WTC11 (cell line): ENCODE measurements around the gene TCF15. TPM values are rescaled to one million over a fixed set of nuclear protein-coding genes. Genes with fewer than 3 reads are reported as not detected.
A peak's percentile ranks its signal among the peaks of the same experiment; 100 is the strongest.

ENCODE experiments used
- ATAC-seq: fragments of 200-7000 bp; cut with Tn5 transposase; 2 replicates; pipeline ENCODE4 v1.10.0; 2021; ENCODE audit warnings: mild to moderate bottlenecking, moderate library complexity
- CTCF ChIA-PET: fragments of 300-600 bp; sonication (Branson Sonifier 250); formaldehyde crosslinking; loops from one replicate; lab custom pipeline; 2021; ENCODE audit warnings: antibody characterized with exemption; lab: Charles Lee
- POLR2A ChIA-PET: fragments of 350-600 bp; sonication (Branson Sonifier 250); formaldehyde crosslinking; loops from one replicate; lab custom pipeline; 2021; ENCODE audit warnings: antibody characterized with exemption; lab: Charles Lee
- DNase-seq: peaks from one replicate; pipeline ENCODE4 v3.0.0; 2021; ENCODE audit warnings: low spot score
- H3K27ac Mint-ChIP-seq: 2 replicates; pipeline ENCODE4 v1.8.0; 2021; ENCODE audit warnings: mixed read lengths
- H3K27me3 Mint-ChIP-seq: 2 replicates; pipeline ENCODE4 v1.8.0; 2021; ENCODE audit warnings: low read depth, mild to moderate bottlenecking, moderate library complexity, mixed read lengths
- H3K36me3 Mint-ChIP-seq: 2 replicates; pipeline ENCODE4 v1.8.0; 2021; ENCODE audit warnings: mixed read lengths
- H3K4me1 Mint-ChIP-seq: 2 replicates; pipeline ENCODE4 v1.8.0; 2022; ENCODE audit warnings: mixed read lengths
- H3K4me3 Mint-ChIP-seq: 2 replicates; pipeline ENCODE4 v1.8.0; 2021; ENCODE audit warnings: mild to moderate bottlenecking, moderate library complexity, mixed read lengths
- H3K9me3 Mint-ChIP-seq: 2 replicates; pipeline ENCODE4 v1.8.0; 2021; ENCODE audit warnings: mixed read lengths
- AR ChIP-seq: fragments of 250-450 bp; sonication (Bioruptor Pico); IDR thresholded peaks from 2 replicates; pipeline ENCODE4 v1.9.0; 2021; ENCODE audit warnings: mild to moderate bottlenecking
- ATF2 ChIP-seq: sonication (generic); formaldehyde crosslinking; IDR thresholded peaks from 2 replicates; pipeline ENCODE4 v1.8.1; 2022; ENCODE audit warnings: low read depth, missing genetic modification reagents, borderline replicate concordance
- ATF3 ChIP-seq: sonication (generic); formaldehyde crosslinking; conservative IDR thresholded peaks from 2 replicates; pipeline ENCODE4 v1.8.1; 2022; ENCODE audit warnings: mild to moderate bottlenecking, missing genetic modification reagents
- CDX4 ChIP-seq: fragments of 250-450 bp; sonication (Bioruptor Pico); IDR thresholded peaks from 2 replicates; pipeline ENCODE4 v1.9.0; 2021; ENCODE audit warnings: moderate library complexity, mild to moderate bottlenecking, inconsistent platforms, borderline replicate concordance
- CREM ChIP-seq: sonication (generic); formaldehyde crosslinking; IDR thresholded peaks from 2 replicates; pipeline ENCODE4 v1.8.1; 2022; ENCODE audit warnings: mild to moderate bottlenecking, missing genetic modification reagents, moderate library complexity
- CTCF ChIP-seq: fragments of 200-600 bp; IDR thresholded peaks from 2 replicates; pipeline ENCODE4 v1.8.0; 2022; ENCODE audit warnings: antibody characterized with exemption
- EMX1 ChIP-seq: fragments of 250-450 bp; sonication (Bioruptor Pico); IDR thresholded peaks from 2 replicates; pipeline ENCODE4 v1.8.0; 2021; ENCODE audit warnings: mild to moderate bottlenecking
- IRF2 ChIP-seq: sonication (generic); formaldehyde crosslinking; IDR thresholded peaks from 2 replicates; pipeline ENCODE4 v1.8.0; 2022; ENCODE audit warnings: low read depth, missing genetic modification reagents, borderline replicate concordance
- NR2C2 ChIP-seq: sonication (generic); formaldehyde crosslinking; IDR thresholded peaks from 2 replicates; pipeline ENCODE4 v1.8.0; 2022; ENCODE audit warnings: mild to moderate bottlenecking, missing genetic modification reagents
- PRDM15 ChIP-seq: sonication (generic); formaldehyde crosslinking; IDR thresholded peaks from 2 replicates; pipeline ENCODE4 v1.8.0; 2022; ENCODE audit warnings: missing genetic modification reagents
- SOX15 ChIP-seq: fragments of 250-450 bp; sonication (Bioruptor Pico); IDR thresholded peaks from 2 replicates; pipeline ENCODE4 v1.9.0; 2021; ENCODE audit warnings: mild to moderate bottlenecking
- SP1 ChIP-seq: sonication (generic); formaldehyde crosslinking; conservative IDR thresholded peaks from 2 replicates; pipeline ENCODE4 v1.8.1; 2022; ENCODE audit warnings: missing genetic modification reagents
- STAT6 ChIP-seq: sonication (generic); formaldehyde crosslinking; conservative IDR thresholded peaks from 2 replicates; pipeline ENCODE4 v1.8.1; 2023; ENCODE audit warnings: mild to moderate bottlenecking, low read depth, missing genetic modification reagents, moderate library complexity
- TCF7 ChIP-seq: sonication (generic); formaldehyde crosslinking; IDR thresholded peaks from 2 replicates; pipeline ENCODE4 v1.8.0; 2022; ENCODE audit warnings: mild to moderate bottlenecking, low read depth, missing genetic modification reagents, moderate library complexity
- ZBTB21 ChIP-seq: sonication (generic); formaldehyde crosslinking; IDR thresholded peaks from 2 replicates; pipeline ENCODE4 v1.8.1; 2023; ENCODE audit warnings: mild to moderate bottlenecking, missing genetic modification reagents, borderline replicate concordance
- ZNF281 ChIP-seq: sonication (generic); formaldehyde crosslinking; IDR thresholded peaks from 2 replicates; pipeline ENCODE4 v1.8.0; 2023; ENCODE audit warnings: mild to moderate bottlenecking, missing genetic modification reagents
- ZNF396 ChIP-seq: fragments of 250-450 bp; sonication (Bioruptor Pico); IDR thresholded peaks from 2 replicates; pipeline ENCODE4 v1.8.0; 2021; ENCODE audit warnings: mild to moderate bottlenecking, moderate library complexity, borderline replicate concordance
- total RNA-seq: library from RNA; stranded (reverse); gene quantifications from 3 replicates; pipeline ENCODE4 v1.2.3, GENCODE V29; 2021

TCF15 gene
- total RNA-seq, 1 experiment from 2014 or later: 3.8 TPM

- TF ChIP-seq CTCF (no peak), AR (CRISPR knock-in tag) (no peak), ZBTB21 (CRISPR knock-in tag) (no peak), CDX4 (no peak), STAT6 (no peak), EMX1 (CRISPR knock-in tag) (no peak), ATF2 (CRISPR knock-in tag) (no peak), ZNF396 (CRISPR knock-in tag) (no peak)
Observed at GRCh38 chr20:575230-575629, 34.9 kb downstream of the TCF15 start (continued).

GRCh38 chr20:574297-574942 is 35.7 kb downstream of the TCF15 start:
- Mint-ChIP-seq H3K36me3 (no peaks in the 10 kb centered on the region), H3K4me3 (no peak overlapping the region), H3K27ac (peak overlapping the region; percentile 68; the same call in 1 of the 2 replicates), H3K27me3 (peaks cover 6% of the 10 kb centered on the region; the same call in 1 of the 2 replicates), H3K9me3 (no peaks in the 10 kb centered on the region), H3K4me1 (peaks cover 52% of the 10 kb centered on the region)
- peak; percentile 58 for DNase-seq
- ChIA-PET CTCF (interaction anchor here (0.7 to 5.4 kb wide), 12 partner anchors 10 to 194 kb away, joined by 3 to 46 read pairs (median 4); partner anchors contain the start of genes CSNK2A1, SCRT2 and SLC52A3), POLR2A (interaction anchor here (0.8 to 1.1 kb wide), 4 partner anchors 15 to 194 kb away, joined by 3 to 4 read pairs (median 3); partner anchors contain the start of genes CSNK2A1 and TRIB3)
- peak; percentile 62 for ATAC-seq
- TF ChIP-seq ZNF281 (CRISPR knock-in tag) (peak; percentile 78; the same call in 1 of the 2 replicates), NR2C2 (CRISPR knock-in tag) (no peak), PRDM15 (CRISPR knock-in tag) (no peak), SOX15 (no peak), SP1 (CRISPR knock-in tag) (peak; percentile 46; the same call in 1 of the 2 replicates), TCF7 (CRISPR knock-in tag) (no peak), IRF2 (CRISPR knock-in tag) (no peak), ATF3 (no peak), CREM (no peak)
